ENCODE data around the gene S100A14.

GRCh38 chr1:153585006-153585405, 31.1 kb downstream of the S100A14 start:
- TF ChIP-seq CTCF (IDR thresholded peaks at IDR 0.05 in 2 of 3, conservative IDR thresholded peaks at IDR 0.05 in 1 of 3; ENCODE audit: borderline replicate concordance in 1 of 3, insufficient read depth in 1 of 3, low read depth in 2 of 3, low read length in 2 of 3) = no peak
- TF ChIP-seq EZH2phosphoT487 (IDR thresholded peaks at IDR 0.05; ENCODE audit: borderline replicate concordance) = no peak
- TF ChIP-seq POLR2A (IDR thresholded peaks at IDR 0.05; ENCODE audit: borderline replicate concordance, extremely low read depth, insufficient read depth, insufficient read length) = no peak
- TF ChIP-seq EZH2 (IDR thresholded peaks at IDR 0.05) = no peak
- TF ChIP-seq SP1 (IDR thresholded peaks at IDR 0.05; ENCODE audit: low read depth) = no peak
- no peak for TF ChIP-seq YY1 (IDR thresholded peaks at IDR 0.05; ENCODE audit: extremely low read depth, insufficient replicate concordance, low read depth, low read length)

Measured in HCT116 (cell line).